ENCODE measurements around the gene UNC80. TPM values are rescaled to one million over a fixed set of nuclear protein-coding genes. Genes with fewer than 3 reads are reported as not detected.

UNC80 gene
- total and polyA plus RNA-seq, 2 of the 13 experiments (the other 11 are each of a cell fraction or from before 2014, with no cell fraction given): not detected

DNA sequence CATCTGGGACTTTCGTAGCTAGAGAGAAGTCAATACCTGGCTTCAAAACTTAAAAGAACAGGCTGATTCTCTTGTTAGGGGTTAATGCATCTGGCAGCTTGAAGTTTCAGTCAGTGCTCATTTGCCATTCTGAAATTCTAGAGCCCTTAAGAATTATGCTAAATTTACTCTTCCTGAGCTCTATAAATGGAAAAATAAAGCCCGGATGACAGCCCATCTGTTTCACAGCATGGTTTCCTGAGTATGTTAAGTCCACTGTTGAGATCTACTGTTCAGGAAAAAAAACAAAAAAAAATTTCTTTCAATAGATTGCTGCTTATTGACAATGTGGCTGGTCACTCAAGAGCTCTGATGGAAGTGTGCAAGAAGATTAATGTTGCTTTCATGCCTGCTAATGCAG, 129.5 kb downstream of the UNC80 start:
- WGBS (ENCODE audit: low lambda C conversion rate): 1% methylated on average over 2 of the region's 2 CpGs
- FAIRE-seq (no peak), DNase-seq (ENCODE audit: low spot score) (no peak), ATAC-seq (no peak)
- no peaks in the 10 kb centered on the region for H4K20me1 ChIP-seq (ENCODE audit: insufficient read depth, low read length)
- H3K27me3 ChIP-seq (ENCODE audit: control insufficient read depth in 1 of 2, insufficient read depth in 2 of 2, low read length in 2 of 2): no peaks in the 10 kb centered on the region
- TF ChIP-seq PHB2 (IDR thresholded peaks at IDR 0.05; ENCODE audit: partially characterized antibody) (no peak), KDM5A (IDR thresholded peaks at IDR 0.05; ENCODE audit: borderline replicate concordance, low read length) (no peak), PAXIP1 (CRISPR knock-in tag; conservative IDR thresholded peaks at IDR 0.05) (no peak), HNRNPK (IDR thresholded peaks at IDR 0.05; ENCODE audit: low read depth, low read length, poor library complexity, severe bottlenecking) (no peak), ZNF619 (CRISPR knock-in tag; IDR thresholded peaks at IDR 0.05) (no peak), ZKSCAN8 (CRISPR knock-in tag; IDR thresholded peaks at IDR 0.05; ENCODE audit: borderline replicate concordance) (no peak), PTBP1 (IDR thresholded peaks at IDR 0.05; ENCODE audit: low read depth, low read length, poor library complexity, severe bottlenecking) (no peak), ZNF251 (CRISPR knock-in tag; IDR thresholded peaks at IDR 0.05) (no peak), NFATC3 (CRISPR knock-in tag; IDR thresholded peaks at IDR 0.05) (no peak), ZNF362 (CRISPR knock-in tag; IDR thresholded peaks at IDR 0.05; ENCODE audit: borderline replicate concordance) (no peak)
- TF ChIP-seq, protein P1, sequence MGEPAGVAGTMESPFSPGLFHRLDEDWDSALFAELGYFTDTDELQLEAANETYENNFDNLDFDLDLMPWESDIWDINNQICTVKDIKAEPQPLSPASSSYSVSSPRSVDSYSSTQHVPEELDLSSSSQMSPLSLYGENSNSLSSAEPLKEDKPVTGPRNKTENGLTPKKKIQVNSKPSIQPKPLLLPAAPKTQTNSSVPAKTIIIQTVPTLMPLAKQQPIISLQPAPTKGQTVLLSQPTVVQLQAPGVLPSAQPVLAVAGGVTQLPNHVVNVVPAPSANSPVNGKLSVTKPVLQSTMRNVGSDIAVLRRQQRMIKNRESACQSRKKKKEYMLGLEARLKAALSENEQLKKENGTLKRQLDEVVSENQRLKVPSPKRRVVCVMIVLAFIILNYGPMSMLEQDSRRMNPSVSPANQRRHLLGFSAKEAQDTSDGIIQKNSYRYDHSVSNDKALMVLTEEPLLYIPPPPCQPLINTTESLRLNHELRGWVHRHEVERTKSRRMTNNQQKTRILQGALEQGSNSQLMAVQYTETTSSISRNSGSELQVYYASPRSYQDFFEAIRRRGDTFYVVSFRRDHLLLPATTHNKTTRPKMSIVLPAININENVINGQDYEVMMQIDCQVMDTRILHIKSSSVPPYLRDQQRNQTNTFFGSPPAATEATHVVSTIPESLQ (CRISPR knock-in tag; conservative IDR thresholded peaks at IDR 0.05): no peak
- no peak overlapping the region for H3K9ac ChIP-seq (ENCODE audit: insufficient read depth, low read depth, low read length)
- no peaks in the 10 kb centered on the region for H3K79me2 ChIP-seq (ENCODE audit: insufficient read depth, low read length)
- no peaks in the 10 kb centered on the region for H3K36me3 ChIP-seq (replicated peaks in 1 of 2; ENCODE audit: control insufficient read depth in 1 of 2, insufficient read depth in 2 of 2, low read length in 2 of 2)
- ChIA-PET CTCF (ENCODE audit: low intra/inter-chr PET ratio, low total read pairs) (no interaction called here), POLR2A (no interaction called here)
- in situ Hi-C loops (cut with HindIII; ENCODE audit: extremely low pct_ligation_motif_present, low pct_unique_long_range_greater_than_20kb) (no loop called here), intact Hi-C loops (cut with micrococcal nuclease; ENCODE audit: unreplicated experiment) (no loop called here)
- no peak overlapping the region for H2AFZ ChIP-seq (ENCODE audit: low read length)
- no peaks in the 10 kb centered on the region for H3K4me1 ChIP-seq (ENCODE audit: insufficient read depth, low read length)
- no peaks in the 10 kb centered on the region for H3K9me3 ChIP-seq (ENCODE audit: low read length)
- BruUV-seq (replicated peaks): no TSS peak
- H3K4me3 ChIP-seq (replicated peaks in 1 of 3; ENCODE audit: insufficient read depth in 1 of 3, low read depth in 2 of 3, low read length in 3 of 3): no peak overlapping the region
- H3K27ac ChIP-seq (ENCODE audit: extremely low read length, insufficient read depth, low read length): no peak overlapping the region
- no peak overlapping the region for H3K4me2 ChIP-seq (ENCODE audit: low read depth, low read length)
